Hepatocyte (in vitro differentiated cells): ENCODE measurements around the gene CTNNA2. TPM values are rescaled to one million over a fixed set of nuclear protein-coding genes. Genes with fewer than 3 reads are reported as not detected.

Experiments used
- DNase-seq: peaks from one replicate; pipeline ENCODE4 v3.0.0-alpha.2; 2016; ENCODE audit warnings: low spot score
- H2AFZ ChIP-seq: fragments of 200-600 bp; sonication (generic); 2 replicates; pipeline ENCODE4 v1.6.0; 2016; ENCODE audit warnings: antibody characterized with exemption, mild to moderate bottlenecking
- H3K27ac ChIP-seq: fragments of 200-600 bp; sonication (generic); 2 replicates; pipeline ENCODE4 v1.5.1; 2016; ENCODE audit warnings: mild to moderate bottlenecking
- H3K27me3 ChIP-seq: fragments of 200-600 bp; sonication (generic); 2 replicates; pipeline ENCODE4 v1.6.1; 2016
- H3K36me3 ChIP-seq: fragments of 200-600 bp; sonication (generic); replicated peaks from 2 replicates; pipeline ENCODE4 v1.5.1; 2016; ENCODE audit warnings: low read depth; ENCODE audit not compliant: insufficient read depth
- H3K4me1 ChIP-seq: fragments of 200-600 bp; sonication (generic); 2 replicates; pipeline ENCODE4 v1.5.1; 2016; ENCODE audit warnings: mild to moderate bottlenecking, moderate library complexity; ENCODE audit not compliant: insufficient read depth
- H3K4me2 ChIP-seq: fragments of 200-600 bp; sonication (generic); 2 replicates; pipeline ENCODE4 v1.6.0; 2016
- H3K4me3 ChIP-seq: fragments of 200-600 bp; sonication (generic); 2 replicates; pipeline ENCODE4 v1.5.1; 2016; ENCODE audit warnings: mild to moderate bottlenecking
- H3K79me2 ChIP-seq: fragments of 200-600 bp; sonication (generic); 2 replicates; pipeline ENCODE4 v1.6.0; 2017; ENCODE audit warnings: mild to moderate bottlenecking
- H3K9me2 ChIP-seq: fragments of 200-600 bp; sonication (generic); replicated peaks from 2 replicates; pipeline ENCODE4 v1.6.0; 2017; ENCODE audit warnings: mild to moderate bottlenecking; ENCODE audit not compliant: insufficient read depth
- H3K9me3 ChIP-seq: fragments of 200-600 bp; sonication (generic); 2 replicates; pipeline ENCODE4 v1.5.1; 2016; ENCODE audit warnings: low read depth, mild to moderate bottlenecking
- H4K20me1 ChIP-seq: fragments of 200-600 bp; sonication (generic); 2 replicates; pipeline ENCODE4 v1.6.0; 2016; ENCODE audit warnings: mild to moderate bottlenecking; ENCODE audit not compliant: insufficient read depth, poor library complexity, severe bottlenecking
- CTCF ChIP-seq: fragments of 200-600 bp; sonication (generic); IDR thresholded peaks from 2 replicates; pipeline ENCODE4 v1.5.1; 2016; ENCODE audit warnings: antibody characterized with exemption, mild to moderate bottlenecking; ENCODE audit not compliant: poor library complexity
- EZH2 ChIP-seq: fragments of 200-600 bp; sonication (generic); IDR thresholded peaks from 2 replicates; pipeline ENCODE4 v1.6.1; 2016; ENCODE audit warnings: antibody characterized with exemption, mild to moderate bottlenecking, borderline replicate concordance
- EZH2phosphoT487 ChIP-seq: fragments of 200-600 bp; sonication (generic); IDR thresholded peaks from one replicate; pipeline ENCODE4 v1.6.1; 2018; ENCODE audit warnings: antibody characterized with exemption, mild to moderate bottlenecking, low read depth, moderate library complexity; ENCODE audit not compliant: unreplicated experiment, severe bottlenecking
- WGBS: methylation state at CpG from one replicate; pipeline ENCODE4 v1.1.6; 2016; ENCODE audit warnings: low lambda C conversion rate; ENCODE audit errors: missing lambda C conversion rate; 5-methylcytosine and 5-hydroxymethylcytosine counted together
- polyA plus RNA-seq: library from polyadenylated mRNA; unstranded; fragments of >200 nt; fragmentation: Nextera tagmentation; extraction: Ambion mirVana; gene quantifications from 2 replicates; pipeline ENCODE4 v1.2.1, GENCODE V29; 2016
- total RNA-seq: library from RNA; depleted of rRNA; stranded (reverse); fragments of >200 nt; gene quantifications from 2 replicates; pipeline ENCODE4 v1.2.3, GENCODE V29; 2014

Gene CTNNA2
- total and polyA plus RNA-seq, 2 experiments from 2014 or later = 0.79 to 4.4 TPM

DNA sequence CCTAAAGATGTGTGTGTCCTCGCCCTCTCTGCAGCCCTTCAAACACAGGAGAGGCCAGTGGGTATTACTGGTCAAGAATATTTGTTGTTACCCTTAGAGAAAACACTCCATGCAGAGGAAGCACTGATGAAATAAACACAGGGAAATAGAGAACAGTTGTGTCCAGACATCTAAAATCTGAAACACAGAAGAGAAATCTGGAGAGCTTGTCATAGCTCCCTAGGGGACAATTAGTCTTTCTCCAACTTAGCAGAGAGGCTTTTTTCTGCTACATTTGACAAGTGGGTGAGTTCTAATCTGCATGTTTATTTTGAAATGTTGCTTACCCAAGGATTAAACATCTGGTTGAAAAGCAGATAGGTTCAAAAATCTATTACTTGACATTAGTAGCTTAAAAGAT lies 190.1 kb downstream of the CTNNA2 start:
- H3K79me2 ChIP-seq = no peaks in the 10 kb centered on the region
- no peak overlapping the region for H3K4me3 ChIP-seq
- H3K27ac ChIP-seq = no peak overlapping the region
- H3K9me2 ChIP-seq = no peaks in the 10 kb centered on the region
- no peaks in the 10 kb centered on the region for H4K20me1 ChIP-seq
- H2AFZ ChIP-seq = no peak overlapping the region
- no peaks in the 10 kb centered on the region for H3K27me3 ChIP-seq
- H3K36me3 ChIP-seq = no peaks in the 10 kb centered on the region
- H3K4me1 ChIP-seq = no peaks in the 10 kb centered on the region
- no peaks in the 10 kb centered on the region for H3K9me3 ChIP-seq
- whole genome bisulfite sequencing = 69% methylated on average over 1 of the region's 1 CpG
- TF ChIP-seq EZH2phosphoT487 (no peak), CTCF (no peak), EZH2 (no peak)
- no peak overlapping the region for H3K4me2 ChIP-seq
- DNase-seq = no peak

DNA sequence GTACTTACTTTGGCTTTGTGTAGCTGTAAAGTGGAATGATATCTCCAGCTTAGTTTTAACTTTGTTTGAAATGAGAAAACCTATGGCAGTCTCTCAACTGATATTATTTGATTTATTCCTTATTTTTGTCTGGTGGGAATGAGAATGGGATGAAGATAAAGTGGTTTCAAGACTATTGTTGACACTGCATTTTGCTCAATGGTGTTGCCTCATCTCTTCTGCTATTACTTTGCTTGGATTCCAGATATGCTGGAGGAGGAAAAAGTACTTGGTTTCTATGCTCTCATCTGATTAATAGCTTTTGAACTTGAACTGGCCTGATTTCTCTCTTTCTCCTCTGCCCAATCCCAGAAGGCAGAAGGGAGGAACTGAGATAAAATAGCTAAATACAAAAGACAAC lies 198.2 kb downstream of the CTNNA2 start:
- H3K4me3 ChIP-seq = no peak overlapping the region
- H2AFZ ChIP-seq = no peak overlapping the region
- no peaks in the 10 kb centered on the region for H3K9me3 ChIP-seq
- no peaks in the 10 kb centered on the region for H3K27me3 ChIP-seq
- DNase-seq = no peak
- H3K4me2 ChIP-seq = no peak overlapping the region
- H3K9me2 ChIP-seq = no peaks in the 10 kb centered on the region
- H3K36me3 ChIP-seq = no peaks in the 10 kb centered on the region
- H4K20me1 ChIP-seq = no peaks in the 10 kb centered on the region
- H3K79me2 ChIP-seq = no peaks in the 10 kb centered on the region
- no peak overlapping the region for H3K27ac ChIP-seq
- no peaks in the 10 kb centered on the region for H3K4me1 ChIP-seq
- TF ChIP-seq EZH2phosphoT487 (no peak), EZH2 (no peak), CTCF (no peak)

DNA sequence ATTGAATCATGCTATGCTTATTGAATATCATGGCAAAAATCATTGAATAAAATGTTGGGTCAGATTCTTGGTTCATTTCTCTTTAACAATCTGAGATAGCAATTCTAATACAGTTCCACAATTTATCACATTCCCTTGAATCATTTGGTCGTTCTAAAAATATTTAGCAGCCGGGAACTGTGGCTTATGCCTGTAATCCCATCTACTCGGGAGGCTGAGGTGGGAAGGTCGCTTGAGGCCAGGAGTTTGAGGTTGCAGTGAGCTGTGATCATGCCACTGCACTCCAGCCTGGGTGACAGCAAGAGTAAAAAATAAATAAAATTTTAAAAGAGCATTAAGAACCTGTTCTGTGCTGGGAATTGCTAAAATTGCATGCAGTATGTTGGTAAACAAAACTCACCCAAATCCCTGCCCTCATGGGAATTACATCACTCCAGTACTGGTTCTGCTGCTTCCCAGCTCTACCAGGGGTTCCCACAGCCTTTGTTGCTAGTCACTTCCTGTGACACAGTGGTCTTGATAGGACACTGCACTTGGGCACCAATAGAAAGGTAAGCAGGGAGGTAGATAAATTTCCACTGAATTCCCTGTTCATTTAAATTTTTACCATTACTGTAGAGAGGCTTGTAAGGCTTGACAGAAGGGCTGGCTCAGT lies 200.4 kb downstream of the CTNNA2 start:
- no peaks in the 10 kb centered on the region for H3K79me2 ChIP-seq
- no peak overlapping the region for H3K4me2 ChIP-seq
- H3K36me3 ChIP-seq = no peaks in the 10 kb centered on the region
- WGBS = 62% methylated on average over 4 of the region's 4 CpGs
- H3K9me2 ChIP-seq = no peaks in the 10 kb centered on the region
- H3K27me3 ChIP-seq = no peaks in the 10 kb centered on the region
- no peak overlapping the region for H2AFZ ChIP-seq
- no peaks in the 10 kb centered on the region for H3K4me1 ChIP-seq
- no peak overlapping the region for H3K27ac ChIP-seq
- H4K20me1 ChIP-seq = no peaks in the 10 kb centered on the region
- no peak for DNase-seq
- TF ChIP-seq CTCF = no peak
- no peak for TF ChIP-seq EZH2
- no peak for TF ChIP-seq EZH2phosphoT487
- no peak overlapping the region for H3K4me3 ChIP-seq
- H3K9me3 ChIP-seq = no peaks in the 10 kb centered on the region

GRCh38 chr2:79714283-79714682 lies 201.4 kb downstream of the CTNNA2 start:
- TF ChIP-seq EZH2 (no peak), EZH2phosphoT487 (no peak)
- H4K20me1 ChIP-seq = no peaks in the 10 kb centered on the region
- no peaks in the 10 kb centered on the region for H3K4me1 ChIP-seq
- no peak overlapping the region for H2AFZ ChIP-seq
- H3K4me3 ChIP-seq = no peak overlapping the region
- H3K27me3 ChIP-seq = no peaks in the 10 kb centered on the region
- H3K27ac ChIP-seq = no peak overlapping the region
- 100% methylated on average over 1 of the region's 1 CpG for WGBS
- H3K9me2 ChIP-seq = no peaks in the 10 kb centered on the region
- H3K36me3 ChIP-seq = no peaks in the 10 kb centered on the region
- H3K4me2 ChIP-seq = no peak overlapping the region
- DNase-seq = no peak
- no peaks in the 10 kb centered on the region for H3K9me3 ChIP-seq
- H3K79me2 ChIP-seq = no peaks in the 10 kb centered on the region
